ENCODE results near the gene PGM2L1. TPM values are rescaled to one million over a fixed set of nuclear protein-coding genes. Genes with fewer than 3 reads are reported as not detected.

The PGM2L1 gene
- 8.0 TPM for total RNA-seq
- 7.0 TPM for polyA plus RNA-seq
- long read RNA-seq, donor 1: 0 reads
- long read RNA-seq, donor 2: 0 reads
- long read RNA-seq, donor 3, partial matches to known transcripts: 0 of 1 reads
- long read RNA-seq, donor 3, other reads (novel, unspliced or antisense): 0 of 1 reads
- long read RNA-seq, donor 4, full-length matches to known transcripts: 2 of 2 reads
- long read RNA-seq, donor 4, partial matches to known transcripts: 0 of 2 reads
- long read RNA-seq, donor 4, other reads (novel, unspliced or antisense): 0 of 2 reads
- long read RNA-seq, donor 5, full-length matches to known transcripts: 6 of 6 reads
- long read RNA-seq, donor 5, partial matches to known transcripts: 0 of 6 reads
- long read RNA-seq, donor 5, other reads (novel, unspliced or antisense): 0 of 6 reads
- long read RNA-seq, donor 6, full-length matches to known transcripts: 2 of 2 reads
- long read RNA-seq, donor 6, partial matches to known transcripts: 0 of 2 reads
- long read RNA-seq, donor 6, other reads (novel, unspliced or antisense): 0 of 2 reads
- long read RNA-seq, donor 7, full-length matches to known transcripts: 7 of 7 reads
- long read RNA-seq, donor 7, partial matches to known transcripts: 0 of 7 reads
- long read RNA-seq, donor 7, other reads (novel, unspliced or antisense): 0 of 7 reads
- long read RNA-seq, donor 8, full-length matches to known transcripts: 3 of 3 reads
- long read RNA-seq, donor 8, partial matches to known transcripts: 0 of 3 reads
- long read RNA-seq, donor 8, other reads (novel, unspliced or antisense): 0 of 3 reads
- long read RNA-seq, donor 9, full-length matches to known transcripts: 1 of 1 reads
- long read RNA-seq, donor 9, partial matches to known transcripts: 0 of 1 reads
- long read RNA-seq, donor 9, other reads (novel, unspliced or antisense): 0 of 1 reads
- long read RNA-seq, donor 10, full-length matches to known transcripts: 3 of 3 reads
- long read RNA-seq, donor 10, partial matches to known transcripts: 0 of 3 reads
- long read RNA-seq, donor 10, other reads (novel, unspliced or antisense): 0 of 3 reads

DNA sequence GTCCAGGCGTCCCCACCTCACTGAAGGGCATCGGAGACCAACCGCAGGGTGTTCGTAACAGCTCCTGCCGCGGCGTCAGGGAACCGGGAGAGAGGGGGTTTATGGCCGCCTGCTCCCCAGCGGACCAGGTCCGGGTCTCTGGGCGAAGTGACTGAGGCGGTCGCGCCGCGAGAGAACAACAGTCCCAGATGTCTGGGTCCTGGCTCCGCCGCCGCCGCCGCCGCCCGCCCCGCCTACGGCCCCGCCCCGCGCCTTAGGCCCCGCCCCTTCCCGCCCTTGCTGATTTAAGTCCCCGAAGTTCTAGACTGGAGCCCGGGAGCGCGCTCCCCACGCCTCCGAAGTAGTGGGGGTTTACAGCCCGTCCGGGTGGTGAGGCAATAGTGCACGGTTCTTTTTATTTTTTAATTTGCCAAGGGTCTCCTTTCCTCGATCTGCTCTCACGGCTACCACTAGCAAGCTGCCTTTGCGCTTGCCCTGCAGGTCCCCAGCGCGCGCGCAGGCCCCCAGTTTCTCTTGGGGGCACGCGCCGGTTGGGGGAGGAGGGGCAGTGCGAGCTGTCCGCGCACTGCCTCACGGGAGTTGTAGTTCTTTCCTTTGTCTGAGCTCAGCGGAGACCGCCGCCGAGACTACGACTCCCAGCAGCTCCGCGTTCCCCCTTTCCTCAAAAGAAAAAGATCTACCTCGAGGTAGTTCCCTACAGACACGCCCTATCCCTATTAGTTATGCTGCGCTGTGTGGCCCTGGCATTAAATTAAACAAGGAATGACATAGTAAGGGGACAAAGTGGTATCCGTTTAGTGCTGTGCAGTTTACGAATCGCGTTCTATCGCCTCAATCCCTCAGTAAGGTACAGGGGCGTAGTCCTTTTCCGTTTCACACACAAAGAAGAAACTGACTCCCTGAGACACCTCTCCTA is at the start of gene PGM2L1:
TSS of gene PGM2L1 (minus strand) at position 190 of the 916 bp plus-strand sequence. CDS start 272 bp downstream, outside the sequence.
- H3K36me3 ChIP-seq (ENCODE audit: control insufficient read depth in 2 of 2, insufficient read depth in 2 of 2, low read length in 1 of 2): peaks cover 0 to 3% of the 10 kb centered on the region in 2 donors
- DNase-seq (ENCODE audit: low read depth in 6 of 9, low spot score in 9 of 9): peak; percentile 94 to 98 (median 97)
- H3K9me3 ChIP-seq (ENCODE audit: control insufficient read depth in 2 of 2, insufficient read depth in 1 of 2, low read length in 1 of 2): no peaks in the 10 kb centered on the region
- H3K4me3 ChIP-seq (ENCODE audit: low read length in 2 of 2): peak within 1 kb of the TSS; percentile 80 to 84
- H3K27me3 ChIP-seq (ENCODE audit: control insufficient read depth in 2 of 2, insufficient read depth in 1 of 2, low read length in 1 of 2): no peaks in the 10 kb centered on the region
- peak within 1 kb of the TSS; percentile 93 to 96 for H3K27ac ChIP-seq (ENCODE audit: low read depth in 1 of 2, low read length in 1 of 2)
- under 1% methylated on average over 71 of the region's 71 CpGs for WGBS
- H3K4me1 ChIP-seq (ENCODE audit: control insufficient read depth in 2 of 2, insufficient read depth in 2 of 2, low read length in 2 of 2): peaks cover 0 to 2% of the 10 kb centered on the region in 2 donors

DNA sequence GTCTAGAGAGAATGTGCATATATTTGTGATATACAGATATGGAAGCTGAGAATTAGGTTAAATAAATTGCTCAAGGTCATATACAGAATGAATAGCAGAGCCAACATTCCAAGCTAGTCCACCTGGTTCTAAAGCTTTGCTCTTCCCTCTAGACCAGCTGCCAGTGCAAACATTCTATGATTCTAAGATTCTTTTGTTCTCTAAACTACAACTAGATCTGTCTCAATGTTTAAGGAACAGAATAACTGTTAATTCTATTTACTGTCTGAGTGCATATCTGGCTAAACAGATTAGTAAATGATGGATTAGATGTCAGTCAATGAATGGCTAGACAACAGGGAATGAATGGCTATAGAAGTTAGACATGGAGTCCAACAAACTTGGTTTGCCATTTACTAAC is 49.5 kb upstream of the PGM2L1 start:
- Histone ChIP-seq H3K4me1 (ENCODE audit: control insufficient read depth in 2 of 2, insufficient read depth in 2 of 2, low read length in 2 of 2) (peaks cover 5 to 20% of the 10 kb centered on the region in 2 donors), H3K4me3 (ENCODE audit: low read length in 2 of 2) (no peak overlapping the region), H3K9me3 (ENCODE audit: control insufficient read depth in 2 of 2, insufficient read depth in 1 of 2, low read length in 1 of 2) (no peaks in the 10 kb centered on the region), H3K27me3 (ENCODE audit: control insufficient read depth in 2 of 2, insufficient read depth in 1 of 2, low read length in 1 of 2) (no peaks in the 10 kb centered on the region), H3K27ac (ENCODE audit: low read depth in 1 of 2, low read length in 1 of 2) (no peak overlapping the region), H3K36me3 (ENCODE audit: control insufficient read depth in 2 of 2, insufficient read depth in 2 of 2, low read length in 1 of 2) (no peaks in the 10 kb centered on the region)
- no peak for DNase-seq (ENCODE audit: low read depth in 6 of 9, low spot score in 9 of 9)

DNA sequence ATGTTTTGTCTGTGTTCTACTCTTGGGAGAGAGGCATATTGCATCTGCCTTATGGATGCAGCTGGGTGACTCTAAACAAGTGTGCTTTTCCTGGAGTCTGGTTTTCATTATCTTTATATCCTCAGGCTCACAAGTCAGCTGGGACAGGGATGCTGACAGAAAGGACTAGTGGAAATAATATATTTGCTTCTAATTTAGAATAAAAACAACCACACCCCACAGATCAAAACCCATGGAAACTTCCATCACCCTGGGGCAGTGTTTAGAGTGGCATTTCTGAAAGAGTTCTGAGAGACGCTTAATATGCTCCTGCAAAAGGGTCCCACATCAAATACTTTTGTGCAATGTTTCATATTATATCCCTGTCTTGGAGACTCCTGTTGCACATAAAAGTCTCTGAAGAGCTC is 48.3 kb upstream of the PGM2L1 start:
- no peak overlapping the region for H3K27ac ChIP-seq (ENCODE audit: low read depth in 1 of 2, low read length in 1 of 2)
- no peak for DNase-seq (ENCODE audit: low read depth in 6 of 9, low spot score in 9 of 9)
- H3K9me3 ChIP-seq (ENCODE audit: control insufficient read depth in 2 of 2, insufficient read depth in 1 of 2, low read length in 1 of 2): no peaks in the 10 kb centered on the region
- peaks cover 5 to 20% of the 10 kb centered on the region in 2 donors for H3K4me1 ChIP-seq (ENCODE audit: control insufficient read depth in 2 of 2, insufficient read depth in 2 of 2, low read length in 2 of 2)
- no peaks in the 10 kb centered on the region for H3K36me3 ChIP-seq (ENCODE audit: control insufficient read depth in 2 of 2, insufficient read depth in 2 of 2, low read length in 1 of 2)
- no peak overlapping the region for H3K4me3 ChIP-seq (ENCODE audit: low read length in 2 of 2)
- 67% methylated on average over 1 of the region's 1 CpG for WGBS
- H3K27me3 ChIP-seq (ENCODE audit: control insufficient read depth in 2 of 2, insufficient read depth in 1 of 2, low read length in 1 of 2): no peaks in the 10 kb centered on the region

DNA sequence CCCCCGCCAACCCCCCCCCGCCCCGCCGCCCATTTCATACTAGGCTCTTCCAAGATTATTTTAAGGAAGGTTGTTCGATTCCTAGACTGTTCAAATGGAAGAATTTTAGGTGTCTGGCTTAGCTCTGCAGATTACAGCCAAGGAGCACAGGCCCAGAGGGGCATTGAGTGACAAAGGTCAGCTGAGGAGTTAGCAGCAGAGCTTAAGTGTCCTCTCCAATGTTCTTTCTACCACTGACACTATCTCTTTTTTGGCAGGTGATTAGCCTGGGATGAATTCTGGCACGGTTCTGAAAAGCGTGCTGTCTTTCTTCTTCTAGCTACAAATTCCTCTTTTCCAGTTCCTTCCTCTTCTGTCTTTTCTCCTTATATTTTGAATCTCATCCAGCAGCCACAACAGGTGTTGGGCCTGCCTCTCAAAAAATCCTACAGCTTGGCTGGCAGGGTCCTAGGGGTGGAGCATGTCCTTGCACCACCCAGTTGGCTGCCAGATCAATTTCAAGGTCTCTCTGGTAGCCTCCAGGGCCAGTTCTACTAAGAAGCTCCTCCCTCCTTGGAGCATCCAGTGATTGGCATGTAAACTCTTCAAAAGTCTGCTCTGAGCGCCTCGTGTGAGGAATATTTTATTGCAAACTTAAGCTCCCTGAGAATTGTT is 46.1 kb upstream of the PGM2L1 start:
- Histone ChIP-seq H3K4me3 (ENCODE audit: low read length in 2 of 2) (no peak overlapping the region), H3K27me3 (ENCODE audit: control insufficient read depth in 2 of 2, insufficient read depth in 1 of 2, low read length in 1 of 2) (no peaks in the 10 kb centered on the region), H3K36me3 (ENCODE audit: control insufficient read depth in 2 of 2, insufficient read depth in 2 of 2, low read length in 1 of 2) (no peaks in the 10 kb centered on the region), H3K9me3 (ENCODE audit: control insufficient read depth in 2 of 2, insufficient read depth in 1 of 2, low read length in 1 of 2) (no peaks in the 10 kb centered on the region), H3K27ac (ENCODE audit: low read depth in 1 of 2, low read length in 1 of 2) (no peak overlapping the region), H3K4me1 (ENCODE audit: control insufficient read depth in 2 of 2, insufficient read depth in 2 of 2, low read length in 2 of 2) (peaks cover 4 to 16% of the 10 kb centered on the region in 2 donors)
- 90% methylated on average over 9 of the region's 9 CpGs for WGBS
- no peak for DNase-seq (ENCODE audit: low read depth in 6 of 9, low spot score in 9 of 9)

DNA sequence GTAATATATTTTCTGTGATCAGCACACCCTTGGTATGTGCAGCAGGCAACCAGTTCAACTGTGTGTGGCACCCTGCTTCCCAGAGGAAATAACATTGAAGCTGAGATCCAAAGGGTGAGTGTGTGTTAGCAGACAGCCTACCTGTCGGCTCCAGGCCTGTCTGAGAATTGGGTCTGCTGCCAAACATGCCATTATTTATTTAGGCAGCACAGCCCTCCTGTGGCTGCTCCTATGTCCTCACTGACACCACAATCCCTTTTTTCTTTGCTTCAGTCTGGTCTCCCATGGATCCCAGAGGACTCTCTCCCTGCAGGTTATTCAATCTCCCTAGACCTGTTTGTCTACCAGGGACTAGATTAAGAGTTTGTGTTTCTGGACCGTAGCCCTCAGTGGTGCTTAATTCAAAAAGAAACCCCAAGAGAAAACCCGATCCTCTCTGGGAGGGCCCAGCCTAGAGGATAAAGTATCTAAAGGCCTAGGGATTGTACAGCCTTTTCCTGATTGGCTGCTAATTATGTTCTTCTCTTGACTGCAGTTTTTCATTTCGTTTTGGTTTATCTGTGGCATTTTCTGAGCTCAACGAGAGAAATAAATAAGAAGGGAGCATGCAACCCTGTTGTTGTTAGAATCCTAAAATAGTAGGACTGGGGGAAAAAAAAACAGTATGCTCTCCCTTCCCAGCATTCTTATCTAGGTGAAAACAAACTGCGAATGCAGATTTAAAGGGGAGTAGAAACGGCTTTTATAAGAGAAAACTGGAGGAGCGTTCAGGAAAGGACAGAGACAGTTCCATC is 45.0 kb upstream of the PGM2L1 start:
- Histone ChIP-seq H3K27me3 (ENCODE audit: control insufficient read depth in 2 of 2, insufficient read depth in 1 of 2, low read length in 1 of 2) (no peaks in the 10 kb centered on the region), H3K36me3 (ENCODE audit: control insufficient read depth in 2 of 2, insufficient read depth in 2 of 2, low read length in 1 of 2) (no peaks in the 10 kb centered on the region), H3K9me3 (ENCODE audit: control insufficient read depth in 2 of 2, insufficient read depth in 1 of 2, low read length in 1 of 2) (no peaks in the 10 kb centered on the region), H3K27ac (ENCODE audit: low read depth in 1 of 2, low read length in 1 of 2) (no peak overlapping the region), H3K4me3 (ENCODE audit: low read length in 2 of 2) (no peak overlapping the region), H3K4me1 (ENCODE audit: control insufficient read depth in 2 of 2, insufficient read depth in 2 of 2, low read length in 2 of 2) (peaks cover 0 to 12% of the 10 kb centered on the region in 2 donors)
- peak in 1 of 9 donors; percentile 26 for DNase-seq (ENCODE audit: low read depth in 6 of 9, low spot score in 9 of 9)
- WGBS: 86% methylated on average over 8 of the region's 8 CpGs

DNA sequence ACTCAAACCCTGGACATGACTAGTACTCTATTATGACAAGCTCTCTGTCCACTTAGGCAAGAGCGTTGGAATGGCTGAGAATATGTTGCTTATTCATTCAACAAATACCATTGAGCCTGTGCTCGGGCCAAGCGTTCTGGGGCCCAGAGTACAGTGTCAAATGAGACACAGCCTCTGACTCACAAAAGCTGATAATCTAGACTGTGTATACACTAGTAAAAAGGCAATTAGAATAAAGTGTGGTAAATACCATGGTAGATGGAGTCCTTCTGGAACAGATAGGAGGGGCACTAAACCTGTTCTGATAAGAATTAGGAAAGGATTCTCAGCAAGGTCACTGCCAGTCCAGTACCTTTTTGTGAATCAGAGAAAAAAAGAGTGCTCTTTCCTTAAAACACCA is 44.4 kb upstream of the PGM2L1 start:
- H3K27ac ChIP-seq (ENCODE audit: low read depth in 1 of 2, low read length in 1 of 2): no peak overlapping the region
- peaks cover 0 to 12% of the 10 kb centered on the region in 2 donors for H3K4me1 ChIP-seq (ENCODE audit: control insufficient read depth in 2 of 2, insufficient read depth in 2 of 2, low read length in 2 of 2)
- no peaks in the 10 kb centered on the region for H3K9me3 ChIP-seq (ENCODE audit: control insufficient read depth in 2 of 2, insufficient read depth in 1 of 2, low read length in 1 of 2)
- H3K36me3 ChIP-seq (ENCODE audit: control insufficient read depth in 2 of 2, insufficient read depth in 2 of 2, low read length in 1 of 2): no peaks in the 10 kb centered on the region
- DNase-seq (ENCODE audit: low read depth in 6 of 9, low spot score in 9 of 9): no peak
- no peak overlapping the region for H3K4me3 ChIP-seq (ENCODE audit: low read length in 2 of 2)
- no peaks in the 10 kb centered on the region for H3K27me3 ChIP-seq (ENCODE audit: control insufficient read depth in 2 of 2, insufficient read depth in 1 of 2, low read length in 1 of 2)
- WGBS: 94% methylated on average over 3 of the region's 3 CpGs

DNA sequence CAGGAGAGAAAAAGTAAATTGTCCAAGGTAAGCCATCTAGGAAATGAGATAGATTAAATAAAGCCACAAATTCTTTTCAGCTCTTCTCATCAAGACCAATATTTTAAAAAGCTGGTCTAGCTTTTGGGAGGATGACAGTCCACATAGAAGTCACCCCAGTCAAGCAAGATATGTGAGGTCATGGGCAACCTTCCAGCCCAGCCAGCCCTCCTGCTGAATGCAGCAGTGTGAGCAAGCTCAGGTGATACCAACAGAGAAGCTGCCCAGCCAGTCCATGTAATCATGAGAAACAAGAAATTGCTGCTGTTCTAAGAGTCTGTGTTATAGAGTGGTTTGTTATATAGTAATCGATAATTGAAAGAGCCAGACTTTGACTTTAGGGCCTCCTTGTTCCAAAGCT is 40.4 kb upstream of the PGM2L1 start:
- H3K9me3 ChIP-seq (ENCODE audit: control insufficient read depth in 2 of 2, insufficient read depth in 1 of 2, low read length in 1 of 2): no peaks in the 10 kb centered on the region
- no peaks in the 10 kb centered on the region for H3K36me3 ChIP-seq (ENCODE audit: control insufficient read depth in 2 of 2, insufficient read depth in 2 of 2, low read length in 1 of 2)
- no peak overlapping the region for H3K27ac ChIP-seq (ENCODE audit: low read depth in 1 of 2, low read length in 1 of 2)
- no peak overlapping the region for H3K4me3 ChIP-seq (ENCODE audit: low read length in 2 of 2)
- no peaks in the 10 kb centered on the region for H3K27me3 ChIP-seq (ENCODE audit: control insufficient read depth in 2 of 2, insufficient read depth in 1 of 2, low read length in 1 of 2)
- WGBS: 100% methylated on average over 1 of the region's 1 CpG
- H3K4me1 ChIP-seq (ENCODE audit: control insufficient read depth in 2 of 2, insufficient read depth in 2 of 2, low read length in 2 of 2): peaks cover 0 to 7% of the 10 kb centered on the region in 2 donors
- no peak for DNase-seq (ENCODE audit: low read depth in 6 of 9, low spot score in 9 of 9)
